IPS-18a (cell line): Measurements from ENCODE around the gene ST3GAL4.
A peak's percentile ranks its signal among the peaks of the same experiment; 100 is the strongest.
"Not testable (repeated sequence)": the region's sequence is repeated elsewhere in the genome, so short reads cannot be mapped to it uniquely, and the experiment has no call there.

Experiments
- H3K27ac ChIP-seq: one replicate; pipeline ENCODE4 v1.5.1; 2013; ENCODE audit warnings: low read length
- H3K27me3 ChIP-seq: one replicate; pipeline ENCODE4 v1.6.1; 2013; ENCODE audit warnings: mild to moderate bottlenecking, low read length; ENCODE audit not compliant: control insufficient read depth, insufficient read depth
- H3K36me3 ChIP-seq: one replicate; pipeline ENCODE4 v1.6.1; 2013; ENCODE audit warnings: low read depth, low read length; ENCODE audit not compliant: control insufficient read depth
- H3K4me1 ChIP-seq: one replicate; pipeline ENCODE4 v1.6.1; 2013; ENCODE audit warnings: low read depth, low read length; ENCODE audit not compliant: control insufficient read depth
- H3K4me3 ChIP-seq: one replicate; pipeline ENCODE4 v1.5.1; 2013; ENCODE audit warnings: low read length
- H3K9ac ChIP-seq: one replicate; pipeline ENCODE4 v1.6.1; 2013; ENCODE audit warnings: mild to moderate bottlenecking, low read length, moderate library complexity
- H3K9me3 ChIP-seq: one replicate; pipeline ENCODE4 v1.6.1; 2013; ENCODE audit warnings: low read depth, low read length; ENCODE audit not compliant: control insufficient read depth

Gene ST3GAL4, protein sequence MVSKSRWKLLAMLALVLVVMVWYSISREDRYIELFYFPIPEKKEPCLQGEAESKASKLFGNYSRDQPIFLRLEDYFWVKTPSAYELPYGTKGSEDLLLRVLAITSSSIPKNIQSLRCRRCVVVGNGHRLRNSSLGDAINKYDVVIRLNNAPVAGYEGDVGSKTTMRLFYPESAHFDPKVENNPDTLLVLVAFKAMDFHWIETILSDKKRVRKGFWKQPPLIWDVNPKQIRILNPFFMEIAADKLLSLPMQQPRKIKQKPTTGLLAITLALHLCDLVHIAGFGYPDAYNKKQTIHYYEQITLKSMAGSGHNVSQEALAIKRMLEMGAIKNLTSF

GRCh38 chr11:126355324-126355925 lies at the start of gene ST3GAL4:
Gene ST3GAL4, plus strand, starts transcription at chr11:126355686. Its CDS starts 50,470 bp downstream, at chr11:126406156.
- no peaks in the 10 kb centered on the region for H3K27me3 ChIP-seq
- H3K27ac ChIP-seq: peak within 1 kb of the TSS; percentile 29
- H3K9me3 ChIP-seq: no peaks in the 10 kb centered on the region
- peak within 1 kb of the TSS; percentile 97 for H3K9ac ChIP-seq
- peaks cover 27% of the 10 kb centered on the region for H3K4me1 ChIP-seq
- H3K4me3 ChIP-seq: peak within 1 kb of the TSS; percentile 78
- H3K36me3 ChIP-seq: no peaks in the 10 kb centered on the region

- Histone ChIP-seq H3K27ac (no peak overlapping the region), H3K4me1 (no peaks in the 10 kb centered on the region), H3K9ac (no peak overlapping the region), H3K4me3 (no peak overlapping the region), H3K36me3 (no peaks in the 10 kb centered on the region), H3K9me3 (no peaks in the 10 kb centered on the region), H3K27me3 (no peaks in the 10 kb centered on the region)
Measured at GRCh38 chr11:126305699-126306098, 49.8 kb upstream of the ST3GAL4 start.

DNA sequence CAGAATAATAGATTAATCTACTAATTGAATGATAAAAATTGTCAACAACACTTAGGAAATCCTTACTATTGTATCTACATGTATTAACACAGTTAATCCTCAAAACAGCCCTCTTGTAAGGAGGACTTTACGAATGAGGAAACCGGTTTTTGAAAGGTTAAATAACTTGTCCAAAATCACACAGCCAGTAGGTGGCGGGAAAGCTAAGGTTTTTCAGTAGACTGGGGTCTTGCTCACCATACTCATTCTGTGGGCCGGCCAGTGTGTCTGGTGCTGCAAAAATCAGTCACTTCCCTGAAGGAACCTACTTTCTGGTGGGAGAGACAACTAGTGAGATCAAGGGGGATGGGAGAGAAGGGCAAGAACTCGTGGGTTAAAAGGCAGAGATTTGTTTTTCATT lies 47.8 kb upstream of the ST3GAL4 start:
- H3K27ac ChIP-seq: no peak overlapping the region
- no peak overlapping the region for H3K9ac ChIP-seq
- no peaks in the 10 kb centered on the region for H3K4me1 ChIP-seq

DNA sequence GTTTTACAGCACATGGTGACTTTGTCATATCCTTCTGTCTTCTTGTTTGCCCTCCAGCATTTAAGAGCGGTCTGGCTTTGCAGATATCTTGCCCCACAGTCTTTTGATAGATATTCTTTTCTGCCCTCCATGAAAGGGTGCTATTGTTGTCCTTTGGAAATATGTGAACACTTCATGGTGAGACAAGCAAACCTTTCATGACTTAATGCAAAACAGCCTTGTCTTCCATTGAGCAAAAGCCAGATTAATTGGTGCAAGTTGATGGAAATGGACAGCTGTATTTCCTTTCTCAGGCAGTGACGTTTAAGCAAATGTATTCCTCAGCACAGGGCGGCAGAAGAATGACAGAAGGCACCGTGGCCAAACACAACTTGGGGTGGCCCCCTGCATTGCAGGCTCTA lies 47.2 kb upstream of the ST3GAL4 start:
- Histone ChIP-seq H3K4me1 (no peaks in the 10 kb centered on the region), H3K27me3 (no peaks in the 10 kb centered on the region), H3K4me3 (no peak overlapping the region), H3K9ac (no peak overlapping the region), H3K9me3 (no peaks in the 10 kb centered on the region), H3K27ac (no peak overlapping the region), H3K36me3 (no peaks in the 10 kb centered on the region)

More for the DNA sequence above, 47.8 kb upstream of the ST3GAL4 start:
- Histone ChIP-seq H3K9me3 (no peaks in the 10 kb centered on the region), H3K4me3 (no peak overlapping the region), H3K27me3 (no peaks in the 10 kb centered on the region), H3K36me3 (no peaks in the 10 kb centered on the region)

- not testable (repeated sequence) for H3K9me3 ChIP-seq, H3K4me1 ChIP-seq, H3K4me3 ChIP-seq, H3K27ac ChIP-seq, H3K27me3 ChIP-seq, H3K9ac ChIP-seq, H3K36me3 ChIP-seq
Measured at GRCh38 chr11:126308771-126309170, 46.7 kb upstream of the ST3GAL4 start.

GRCh38 chr11:126310200-126310991 lies 45.1 kb upstream of the ST3GAL4 start:
- no peak overlapping the region for H3K27ac ChIP-seq

DNA sequence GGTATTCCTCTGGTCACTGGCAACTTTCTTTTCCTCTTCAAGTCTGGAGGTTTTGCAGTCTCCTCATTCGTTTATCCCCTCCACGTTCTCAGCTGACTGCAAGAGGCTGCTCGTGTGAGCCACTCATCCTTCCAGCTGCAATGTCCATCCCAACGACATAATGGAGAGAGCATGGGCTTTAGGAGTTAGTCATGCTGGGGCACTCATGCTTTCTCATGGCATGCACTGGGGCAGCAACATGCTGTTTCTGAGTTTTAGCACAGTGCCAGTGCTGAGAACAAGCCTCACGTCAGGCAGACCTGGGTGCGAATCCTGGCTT lies 44.5 kb upstream of the ST3GAL4 start:
- Histone ChIP-seq H3K4me1 (no peaks in the 10 kb centered on the region), H3K36me3 (peaks cover 5% of the 10 kb centered on the region), H3K27ac (no peak overlapping the region), H3K9ac (no peak overlapping the region), H3K9me3 (no peaks in the 10 kb centered on the region), H3K4me3 (no peak overlapping the region), H3K27me3 (no peaks in the 10 kb centered on the region)

More at GRCh38 chr11:126310200-126310991, 45.1 kb upstream of the ST3GAL4 start:
- Histone ChIP-seq H3K9me3 (no peaks in the 10 kb centered on the region), H3K9ac (no peak overlapping the region), H3K36me3 (peaks cover 5% of the 10 kb centered on the region), H3K4me1 (no peaks in the 10 kb centered on the region), H3K27me3 (no peaks in the 10 kb centered on the region), H3K4me3 (no peak overlapping the region)

DNA sequence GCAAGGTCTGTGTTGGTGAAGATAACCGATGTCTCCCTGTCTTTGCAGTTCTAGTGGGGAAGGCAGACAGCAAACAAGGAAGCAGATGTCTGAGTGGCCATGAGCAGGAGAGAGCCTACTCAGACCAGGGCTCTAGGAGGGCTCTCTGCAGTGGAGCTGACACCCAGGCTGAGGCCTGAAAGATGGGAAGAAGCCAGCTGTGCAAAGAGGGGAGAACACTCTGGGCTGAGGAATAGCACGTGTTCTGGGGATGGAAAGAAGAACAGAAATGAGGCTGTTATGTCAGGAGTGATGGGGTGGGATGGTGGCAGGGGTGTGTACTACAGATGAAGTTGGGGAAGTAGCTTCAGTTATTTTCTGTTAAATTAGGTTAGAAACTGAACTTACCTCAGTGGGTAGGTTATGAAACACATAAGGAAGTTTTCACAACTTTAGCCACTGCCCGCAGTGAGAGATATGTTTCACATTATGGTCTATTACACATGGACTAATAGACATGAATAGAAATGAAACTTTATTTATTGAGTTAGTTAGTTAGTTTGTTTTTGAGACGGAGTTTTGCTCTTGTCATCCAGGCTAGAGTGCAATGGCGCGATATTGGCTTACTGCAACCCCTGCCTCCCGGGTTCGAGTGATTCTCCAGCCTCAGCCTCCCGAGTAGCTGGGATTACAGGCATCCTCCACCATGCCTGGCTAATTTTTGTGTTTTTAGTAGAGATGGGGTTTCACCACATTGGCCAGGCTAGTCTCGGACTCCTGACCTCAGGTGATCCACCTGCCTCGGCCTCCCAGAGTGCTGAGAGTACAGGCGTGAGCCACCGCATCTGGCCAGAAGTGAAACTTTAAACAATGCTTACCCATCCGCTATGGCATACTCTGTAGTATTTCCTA lies 43.8 kb upstream of the ST3GAL4 start:
- Histone ChIP-seq H3K4me1 (no peaks in the 10 kb centered on the region), H3K27me3 (no peaks in the 10 kb centered on the region), H3K9me3 (no peaks in the 10 kb centered on the region), H3K4me3 (no peak overlapping the region), H3K36me3 (peaks cover 5% of the 10 kb centered on the region), H3K27ac (no peak overlapping the region), H3K9ac (no peak overlapping the region)

GRCh38 chr11:126312961-126313360 lies 42.5 kb upstream of the ST3GAL4 start:
- Histone ChIP-seq H3K9me3 (no peaks in the 10 kb centered on the region), H3K9ac (no peak overlapping the region), H3K4me1 (no peaks in the 10 kb centered on the region), H3K27ac (no peak overlapping the region), H3K27me3 (no peaks in the 10 kb centered on the region), H3K36me3 (peaks cover 5% of the 10 kb centered on the region), H3K4me3 (no peak overlapping the region)

DNA sequence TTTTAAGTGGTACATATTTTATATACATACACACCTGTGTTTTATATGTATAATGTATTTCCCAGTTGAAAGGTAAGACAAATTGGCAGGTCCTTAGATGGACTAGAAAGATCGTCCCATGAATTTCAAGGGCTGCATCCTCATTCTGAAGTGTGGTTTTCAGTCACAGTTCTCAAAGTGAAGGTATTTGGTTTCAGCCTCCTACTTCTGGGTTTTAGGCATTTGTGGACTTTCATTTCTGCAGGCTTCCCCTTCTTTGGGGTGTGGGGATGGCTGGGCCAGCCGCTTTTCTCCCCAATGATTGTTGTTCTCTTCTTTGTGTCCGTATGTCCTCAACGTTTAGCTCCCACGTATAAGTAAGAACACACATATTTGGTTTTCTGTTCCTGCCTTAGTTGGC lies 41.7 kb upstream of the ST3GAL4 start:
- no peaks in the 10 kb centered on the region for H3K9me3 ChIP-seq
- peaks cover 5% of the 10 kb centered on the region for H3K36me3 ChIP-seq
- H3K27me3 ChIP-seq: no peaks in the 10 kb centered on the region
- no peaks in the 10 kb centered on the region for H3K4me1 ChIP-seq
- no peak overlapping the region for H3K27ac ChIP-seq
- no peak overlapping the region for H3K9ac ChIP-seq
- H3K4me3 ChIP-seq: no peak overlapping the region

GRCh38 chr11:126317432-126317755 lies 38.1 kb upstream of the ST3GAL4 start:
- H3K36me3 ChIP-seq: peaks cover 5% of the 10 kb centered on the region
- no peaks in the 10 kb centered on the region for H3K9me3 ChIP-seq
- no peaks in the 10 kb centered on the region for H3K27me3 ChIP-seq
- H3K4me1 ChIP-seq: no peaks in the 10 kb centered on the region
- H3K4me3 ChIP-seq: no peak overlapping the region
- H3K27ac ChIP-seq: no peak overlapping the region
- H3K9ac ChIP-seq: no peak overlapping the region
